ENCODE data around the gene UBTF. TPM values are rescaled to one million over a fixed set of nuclear protein-coding genes. Genes with fewer than 3 reads are reported as not detected.

UBTF gene
- total RNA-seq, 2 experiments from 2014 or later: 148 to 158 TPM

DNA sequence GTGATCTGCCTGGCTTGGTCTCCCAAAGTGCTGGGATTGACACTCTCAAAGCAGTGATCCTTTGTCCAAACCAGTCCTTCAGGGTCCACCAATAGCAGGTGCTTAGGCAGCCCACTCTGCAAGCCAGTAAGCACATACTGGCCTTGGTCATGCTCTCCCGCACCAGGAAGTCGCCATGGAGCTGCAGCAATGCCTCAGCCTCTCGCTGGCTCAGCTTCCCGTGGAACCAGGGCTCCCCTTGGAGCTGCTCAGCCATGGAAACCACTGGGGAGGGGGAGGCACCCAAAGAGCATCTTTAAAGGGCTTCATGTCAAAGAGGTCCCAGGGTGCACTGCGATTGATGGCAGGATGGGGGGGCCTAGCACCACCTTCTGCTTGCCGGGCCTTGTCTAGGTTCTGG, 9.6 kb upstream of the UBTF start:
- H3K27ac Mint-ChIP-seq: no peak overlapping the region
- intact Hi-C loops (cut with DNase I, micrococcal nuclease): no loop called here
- no peaks in the 10 kb centered on the region for H3K27me3 Mint-ChIP-seq
- no peak for DNase-seq
- H3K27me3 ChIP-seq (ENCODE audit: control insufficient read depth in 1 of 2, insufficient read depth in 2 of 2, low read length in 2 of 2): peaks cover 0 to 3% of the 10 kb centered on the region in 2 experiments
- H3K4me3 ChIP-seq (ENCODE audit: low read length): no peak overlapping the region
- no peaks in the 10 kb centered on the region for H3K4me1 ChIP-seq (ENCODE audit: insufficient read depth, low read length)
- ATAC-seq (ENCODE audit: poor library complexity): no peak
- TF ChIP-seq, protein P1, sequence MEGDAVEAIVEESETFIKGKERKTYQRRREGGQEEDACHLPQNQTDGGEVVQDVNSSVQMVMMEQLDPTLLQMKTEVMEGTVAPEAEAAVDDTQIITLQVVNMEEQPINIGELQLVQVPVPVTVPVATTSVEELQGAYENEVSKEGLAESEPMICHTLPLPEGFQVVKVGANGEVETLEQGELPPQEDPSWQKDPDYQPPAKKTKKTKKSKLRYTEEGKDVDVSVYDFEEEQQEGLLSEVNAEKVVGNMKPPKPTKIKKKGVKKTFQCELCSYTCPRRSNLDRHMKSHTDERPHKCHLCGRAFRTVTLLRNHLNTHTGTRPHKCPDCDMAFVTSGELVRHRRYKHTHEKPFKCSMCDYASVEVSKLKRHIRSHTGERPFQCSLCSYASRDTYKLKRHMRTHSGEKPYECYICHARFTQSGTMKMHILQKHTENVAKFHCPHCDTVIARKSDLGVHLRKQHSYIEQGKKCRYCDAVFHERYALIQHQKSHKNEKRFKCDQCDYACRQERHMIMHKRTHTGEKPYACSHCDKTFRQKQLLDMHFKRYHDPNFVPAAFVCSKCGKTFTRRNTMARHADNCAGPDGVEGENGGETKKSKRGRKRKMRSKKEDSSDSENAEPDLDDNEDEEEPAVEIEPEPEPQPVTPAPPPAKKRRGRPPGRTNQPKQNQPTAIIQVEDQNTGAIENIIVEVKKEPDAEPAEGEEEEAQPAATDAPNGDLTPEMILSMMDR (IDR thresholded peaks at IDR 0.05): no peak
- POLR2A ChIA-PET: interaction anchor here (0.6 kb wide), 1 partner anchor 99 kb away, joined by 3 read pairs; no protein-coding TSS in a partner anchor
- H3K9me3 Mint-ChIP-seq: no peaks in the 10 kb centered on the region
- no peak overlapping the region for H3K4me3 Mint-ChIP-seq
- H3K4me1 Mint-ChIP-seq (ENCODE audit: low read depth): no peaks in the 10 kb centered on the region
- H3K36me3 Mint-ChIP-seq (ENCODE audit: low read depth): no peaks in the 10 kb centered on the region
- CTCF ChIA-PET: no interaction called here
- H3K36me3 ChIP-seq (ENCODE audit: insufficient read depth, low read length): no peaks in the 10 kb centered on the region
- no peak overlapping the region for H3K27ac ChIP-seq (ENCODE audit: low read depth in 1 of 2, low read length in 2 of 2)
- no peaks in the 10 kb centered on the region for H3K9me3 ChIP-seq (ENCODE audit: control insufficient read depth in 1 of 2, insufficient read depth in 1 of 2, low read length in 2 of 2)

DNA sequence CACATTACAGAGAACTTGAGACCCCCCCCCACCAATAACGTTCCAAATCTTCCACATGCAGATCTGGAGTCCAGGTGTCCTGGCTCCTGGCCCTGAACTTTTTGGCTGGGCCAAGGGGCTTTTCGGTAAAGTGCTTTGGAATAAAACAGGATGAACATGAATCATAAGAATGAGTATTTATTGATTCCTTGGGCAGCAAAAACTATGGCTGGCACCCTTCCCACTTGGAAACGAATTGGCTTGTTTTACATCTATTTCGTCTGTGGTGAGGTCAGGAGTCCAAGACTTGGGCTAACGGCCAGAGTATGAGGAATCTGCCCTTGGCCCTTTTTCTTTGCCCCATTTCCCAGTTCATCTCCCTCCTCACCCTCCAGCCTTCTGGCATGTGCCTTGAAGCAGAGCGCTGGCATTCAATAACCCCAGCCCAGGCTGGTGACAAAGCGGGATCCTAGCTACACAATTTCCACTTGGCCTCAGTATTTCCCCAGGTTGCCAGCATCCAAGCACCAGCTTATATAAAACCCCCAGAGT, 4.1 kb upstream of the UBTF start:
- Histone ChIP-seq H3K27me3 (ENCODE audit: control insufficient read depth in 1 of 2, insufficient read depth in 2 of 2, low read length in 2 of 2) (no peaks in the 10 kb centered on the region), H3K36me3 (ENCODE audit: insufficient read depth, low read length) (no peaks in the 10 kb centered on the region), H3K9me3 (ENCODE audit: control insufficient read depth in 1 of 2, insufficient read depth in 1 of 2, low read length in 2 of 2) (no peaks in the 10 kb centered on the region), H3K27ac (ENCODE audit: low read depth in 1 of 2, low read length in 2 of 2) (no peak overlapping the region), H3K4me1 (ENCODE audit: insufficient read depth, low read length) (peaks cover 16% of the 10 kb centered on the region), H3K4me3 (ENCODE audit: low read length) (no peak overlapping the region)
- CTCF ChIA-PET: interaction anchor here (2.1 kb wide), 1 partner anchor 14 kb away, joined by 6 read pairs; no protein-coding TSS in a partner anchor
- Mint-ChIP-seq H3K9me3 (no peaks in the 10 kb centered on the region), H3K4me1 (ENCODE audit: low read depth) (peaks cover 14% of the 10 kb centered on the region), H3K27ac (peak overlapping the region; percentile 92), H3K27me3 (no peaks in the 10 kb centered on the region), H3K4me3 (peak overlapping the region; percentile 89), H3K36me3 (ENCODE audit: low read depth) (peaks cover 21% of the 10 kb centered on the region)
- ATAC-seq (ENCODE audit: poor library complexity) (no peak), DNase-seq (no peak)
- intact Hi-C loops (cut with DNase I, micrococcal nuclease): no loop called here
- TF ChIP-seq, protein P1 (IDR thresholded peaks at IDR 0.05): no peak
- POLR2A ChIA-PET: interaction anchor here (1.0 to 10.5 kb wide), 4 partner anchors 12 to 103 kb away, joined by 3 to 181 read pairs (median 18); partner anchors contain the start of gene ATXN7L3

- H3K36me3 Mint-ChIP-seq (ENCODE audit: low read depth): peaks cover 29% of the 10 kb centered on the region
- Histone ChIP-seq H3K36me3 (ENCODE audit: insufficient read depth, low read length) (no peaks in the 10 kb centered on the region), H3K4me3 (ENCODE audit: low read length) (peak overlapping the region; percentile 86), H3K27ac (ENCODE audit: low read depth in 1 of 2, low read length in 2 of 2) (peak overlapping the region; percentile 43 to 91), H3K27me3 (ENCODE audit: control insufficient read depth in 1 of 2, insufficient read depth in 2 of 2, low read length in 2 of 2) (no peaks in the 10 kb centered on the region), H3K4me1 (ENCODE audit: insufficient read depth, low read length) (peaks cover 26% of the 10 kb centered on the region), H3K9me3 (ENCODE audit: control insufficient read depth in 1 of 2, insufficient read depth in 1 of 2, low read length in 2 of 2) (no peaks in the 10 kb centered on the region)
- TF ChIP-seq, protein P1 (IDR thresholded peaks at IDR 0.05): no peak
- peak overlapping the region; percentile 92 for H3K27ac Mint-ChIP-seq
- H3K27me3 Mint-ChIP-seq: no peaks in the 10 kb centered on the region
- no peaks in the 10 kb centered on the region for H3K9me3 Mint-ChIP-seq
- DNase-seq (peak in 8 of 14 experiments; percentile 27 to 74 (median 50)), ATAC-seq (ENCODE audit: poor library complexity) (no peak)
- H3K4me1 Mint-ChIP-seq (ENCODE audit: low read depth): peaks cover 21% of the 10 kb centered on the region
- peak overlapping the region; percentile 95 for H3K4me3 Mint-ChIP-seq
- CTCF ChIA-PET: interaction anchor here (0.5 to 2.1 kb wide), 7 partner anchors 12 to 248 kb away, joined by 3 to 33 read pairs (median 5); partner anchors contain the start of gene HDAC5
- POLR2A ChIA-PET: interaction anchor here (0.6 to 10.5 kb wide), 19 partner anchors 8 to 1004 kb away, joined by 3 to 181 read pairs (median 10); partner anchors contain the start of genes ATXN7L3, GRN, RUNDC3A and SLC25A39
- intact Hi-C loops (cut with DNase I, micrococcal nuclease): no loop called here
Measured at GRCh38 chr17:44222112-44222869, 2.8 kb upstream of the UBTF start.

Data from CD4-positive, alpha-beta T cell (primary cell).